SK-N-SH treated with all-trans-retinoic acid at 6 μM for 48 hours (cell line): ENCODE data around the gene FNIP2.
"Not testable (repeated sequence)": the region's sequence is repeated elsewhere in the genome, so short reads cannot be mapped to it uniquely, and the experiment has no call there.

Experiments
- ATAC-seq: fragments of 200-7000 bp; cut with Tn5 transposase; 3 replicates; pipeline ENCODE4 v1.9.1; 2020; ENCODE audit warnings: mild to moderate bottlenecking, moderate library complexity
- BACH2 ChIP-seq: fragments of 250-450 bp; sonication (Bioruptor Pico); IDR thresholded peaks from 2 replicates; pipeline ENCODE4 v1.9.0; 2021; ENCODE audit warnings: mild to moderate bottlenecking, borderline replicate concordance
- CSDC2 ChIP-seq: fragments of 250-450 bp; sonication (Bioruptor Pico); IDR thresholded peaks from 2 replicates; pipeline ENCODE4 v1.5.0; 2020; ENCODE audit warnings: mild to moderate bottlenecking, moderate library complexity
- ESRRG ChIP-seq: fragments of 250-450 bp; sonication (Bioruptor Pico); IDR thresholded peaks from 2 replicates; pipeline ENCODE4 v1.6.1; 2021; ENCODE audit warnings: mild to moderate bottlenecking
- GLIS3 ChIP-seq: fragments of 250-450 bp; sonication (Bioruptor Pico); IDR thresholded peaks from 2 replicates; pipeline ENCODE4 v1.5.0; 2020; ENCODE audit warnings: mild to moderate bottlenecking, moderate library complexity
- ISL1 ChIP-seq: fragments of 250-450 bp; sonication (Bioruptor Pico); IDR thresholded peaks from 2 replicates; pipeline ENCODE4 v2.1.2; 2022; ENCODE audit warnings: mild to moderate bottlenecking, moderate library complexity
- PPARA ChIP-seq: fragments of 250-450 bp; sonication (Bioruptor Pico); IDR thresholded peaks from 2 replicates; pipeline ENCODE4 v1.5.0; 2020; ENCODE audit warnings: mild to moderate bottlenecking, borderline replicate concordance
- RARB ChIP-seq: fragments of 250-450 bp; sonication (Bioruptor Pico); IDR thresholded peaks from 2 replicates; pipeline ENCODE4 v1.8.0; 2021; ENCODE audit warnings: mild to moderate bottlenecking, moderate library complexity
- SNAI2 ChIP-seq: fragments of 250-450 bp; sonication (Bioruptor Pico); IDR thresholded peaks from 2 replicates; pipeline ENCODE4 v1.5.0; 2020; ENCODE audit warnings: mild to moderate bottlenecking, moderate library complexity
- TOX ChIP-seq: fragments of 250-450 bp; sonication (Bioruptor Pico); IDR thresholded peaks from 2 replicates; pipeline ENCODE4 v1.8.0; 2021; ENCODE audit warnings: mild to moderate bottlenecking, moderate library complexity, borderline replicate concordance
- ZC3H10 ChIP-seq: fragments of 250-450 bp; sonication (Bioruptor Pico); IDR thresholded peaks from 2 replicates; pipeline ENCODE4 v1.5.1; 2021; ENCODE audit warnings: mild to moderate bottlenecking, moderate library complexity
- ZFP3 ChIP-seq: fragments of 250-450 bp; sonication (Bioruptor Pico); IDR thresholded peaks from 2 replicates; pipeline ENCODE4 v1.5.0; 2020; ENCODE audit warnings: mild to moderate bottlenecking, moderate library complexity
- ZFP30 ChIP-seq: fragments of 450-650 bp; formaldehyde crosslinking; IDR thresholded peaks from 2 replicates; pipeline ENCODE4 v1.5.0; 2022; ENCODE audit warnings: mild to moderate bottlenecking, moderate library complexity
- ZNF565 ChIP-seq: fragments of 450-650 bp; formaldehyde crosslinking; conservative IDR thresholded peaks from 2 replicates; pipeline ENCODE4 v1.5.0; 2020; ENCODE audit warnings: low read depth, mild to moderate bottlenecking, moderate library complexity
- ZNF70 ChIP-seq: fragments of 450-650 bp; formaldehyde crosslinking; IDR thresholded peaks from 2 replicates; pipeline ENCODE4 v1.5.0; 2020; ENCODE audit warnings: mild to moderate bottlenecking, moderate library complexity
- TF ChIP-seq, protein P1 (sequence below): fragments of 250-450 bp; sonication (Bioruptor Pico); IDR thresholded peaks from 2 replicates; pipeline ENCODE4 v1.5.0; 2020; ENCODE audit warnings: mild to moderate bottlenecking, moderate library complexity
- TF ChIP-seq, protein P2 (sequence below): fragments of 250-450 bp; sonication (Bioruptor Pico); IDR thresholded peaks from 2 replicates; pipeline ENCODE4 v1.5.1; 2021; ENCODE audit warnings: mild to moderate bottlenecking, moderate library complexity
- TF ChIP-seq, protein P3 (sequence below): fragments of 250-450 bp; sonication (Bioruptor Pico); IDR thresholded peaks from 2 replicates; pipeline ENCODE4 v1.5.1; 2020; ENCODE audit warnings: low read depth, mild to moderate bottlenecking, moderate library complexity
- TF ChIP-seq, protein P4 (sequence below): fragments of 250-450 bp; sonication (Bioruptor Pico); IDR thresholded peaks from 2 replicates; pipeline ENCODE4 v1.8.0; 2021; ENCODE audit warnings: low read depth, mild to moderate bottlenecking, moderate library complexity, borderline replicate concordance

The FNIP2 gene

DNA sequence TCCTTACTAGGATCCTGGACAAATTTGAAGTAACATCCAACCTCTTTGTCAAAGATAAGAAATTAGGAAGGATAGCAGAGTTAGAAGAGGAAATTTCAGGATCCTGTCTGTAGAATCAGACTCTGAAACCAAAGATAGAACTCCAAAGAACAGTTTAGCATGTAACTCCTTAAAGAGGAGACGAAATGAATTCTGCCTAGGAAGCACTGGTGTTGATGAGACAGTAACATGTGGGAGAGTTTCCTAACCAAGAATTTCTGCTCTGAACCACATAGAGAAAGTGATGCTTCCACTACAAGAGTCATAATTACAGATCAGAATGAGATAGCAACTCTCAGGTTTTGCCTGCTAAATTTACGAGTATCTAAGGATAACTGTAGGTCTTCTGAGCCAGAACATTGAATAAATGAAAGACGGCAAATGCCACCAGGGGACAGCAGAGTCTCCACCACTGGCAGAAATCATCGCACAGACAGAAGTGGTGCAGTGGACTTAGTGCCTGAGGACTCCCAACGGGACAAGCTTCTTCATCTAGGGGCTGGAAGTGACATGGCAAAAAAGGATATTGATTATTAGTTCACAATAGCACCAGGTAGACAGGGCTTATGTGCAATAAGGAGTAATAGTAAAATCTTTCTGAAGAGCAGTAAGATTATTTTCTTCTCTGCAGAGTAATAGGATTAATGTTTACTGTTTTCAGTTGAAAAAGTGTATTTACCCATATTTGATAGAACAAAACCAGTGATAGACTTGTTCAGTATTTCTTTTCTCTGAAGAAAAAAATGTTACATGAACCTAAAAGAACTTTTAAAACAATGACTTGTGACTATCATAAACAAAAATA, 38.9 kb upstream of the FNIP2 start:
- peak; percentile 100 for ATAC-seq
- no peak for TF ChIP-seq ZNF70 (CRISPR knock-in tag)
- no peak for TF ChIP-seq ZFP30 (CRISPR knock-in tag)
- TF ChIP-seq PPARA (CRISPR knock-in tag) = no peak
- no peak for TF ChIP-seq ESRRG (CRISPR knock-in tag)

DNA sequence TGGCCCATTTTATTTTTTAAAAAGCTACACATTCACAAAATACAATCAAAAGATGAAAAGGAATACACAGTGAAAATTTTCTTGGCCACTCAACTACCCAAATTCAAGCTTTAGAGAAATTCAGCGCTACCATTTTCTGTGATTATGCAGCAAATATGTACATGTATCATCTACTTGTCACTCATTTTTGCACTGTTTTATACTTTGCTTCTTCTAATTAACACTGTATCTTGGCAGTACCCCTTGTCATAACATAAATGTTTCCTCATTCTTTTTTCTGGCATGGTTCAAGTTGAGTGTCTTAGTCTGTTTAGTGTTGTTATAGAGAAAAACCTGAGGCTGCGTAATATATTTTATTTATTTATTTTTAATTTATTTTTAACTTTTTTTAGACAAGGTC, 30.0 kb upstream of the FNIP2 start:
- no peak for ATAC-seq

GRCh38 chr4:158739600-158739999, 29.2 kb upstream of the FNIP2 start:
- TF ChIP-seq, protein P1, sequence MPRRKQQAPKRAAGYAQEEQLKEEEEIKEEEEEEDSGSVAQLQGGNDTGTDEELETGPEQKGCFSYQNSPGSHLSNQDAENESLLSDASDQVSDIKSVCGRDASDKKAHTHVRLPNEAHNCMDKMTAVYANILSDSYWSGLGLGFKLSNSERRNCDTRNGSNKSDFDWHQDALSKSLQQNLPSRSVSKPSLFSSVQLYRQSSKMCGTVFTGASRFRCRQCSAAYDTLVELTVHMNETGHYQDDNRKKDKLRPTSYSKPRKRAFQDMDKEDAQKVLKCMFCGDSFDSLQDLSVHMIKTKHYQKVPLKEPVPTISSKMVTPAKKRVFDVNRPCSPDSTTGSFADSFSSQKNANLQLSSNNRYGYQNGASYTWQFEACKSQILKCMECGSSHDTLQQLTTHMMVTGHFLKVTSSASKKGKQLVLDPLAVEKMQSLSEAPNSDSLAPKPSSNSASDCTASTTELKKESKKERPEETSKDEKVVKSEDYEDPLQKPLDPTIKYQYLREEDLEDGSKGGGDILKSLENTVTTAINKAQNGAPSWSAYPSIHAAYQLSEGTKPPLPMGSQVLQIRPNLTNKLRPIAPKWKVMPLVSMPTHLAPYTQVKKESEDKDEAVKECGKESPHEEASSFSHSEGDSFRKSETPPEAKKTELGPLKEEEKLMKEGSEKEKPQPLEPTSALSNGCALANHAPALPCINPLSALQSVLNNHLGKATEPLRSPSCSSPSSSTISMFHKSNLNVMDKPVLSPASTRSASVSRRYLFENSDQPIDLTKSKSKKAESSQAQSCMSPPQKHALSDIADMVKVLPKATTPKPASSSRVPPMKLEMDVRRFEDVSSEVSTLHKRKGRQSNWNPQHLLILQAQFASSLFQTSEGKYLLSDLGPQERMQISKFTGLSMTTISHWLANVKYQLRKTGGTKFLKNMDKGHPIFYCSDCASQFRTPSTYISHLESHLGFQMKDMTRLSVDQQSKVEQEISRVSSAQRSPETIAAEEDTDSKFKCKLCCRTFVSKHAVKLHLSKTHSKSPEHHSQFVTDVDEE (CRISPR knock-in tag) = no peak

More for the DNA sequence above, 30.0 kb upstream of the FNIP2 start:
- TF ChIP-seq CSDC2 (CRISPR knock-in tag) = no peak
- TF ChIP-seq, protein P2, sequence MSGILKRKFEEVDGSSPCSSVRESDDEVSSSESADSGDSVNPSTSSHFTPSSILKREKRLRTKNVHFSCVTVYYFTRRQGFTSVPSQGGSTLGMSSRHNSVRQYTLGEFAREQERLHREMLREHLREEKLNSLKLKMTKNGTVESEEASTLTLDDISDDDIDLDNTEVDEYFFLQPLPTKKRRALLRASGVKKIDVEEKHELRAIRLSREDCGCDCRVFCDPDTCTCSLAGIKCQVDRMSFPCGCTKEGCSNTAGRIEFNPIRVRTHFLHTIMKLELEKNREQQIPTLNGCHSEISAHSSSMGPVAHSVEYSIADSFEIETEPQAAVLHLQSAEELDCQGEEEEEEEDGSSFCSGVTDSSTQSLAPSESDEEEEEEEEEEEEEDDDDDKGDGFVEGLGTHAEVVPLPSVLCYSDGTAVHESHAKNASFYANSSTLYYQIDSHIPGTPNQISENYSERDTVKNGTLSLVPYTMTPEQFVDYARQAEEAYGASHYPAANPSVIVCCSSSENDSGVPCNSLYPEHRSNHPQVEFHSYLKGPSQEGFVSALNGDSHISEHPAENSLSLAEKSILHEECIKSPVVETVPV = no peak

DNA sequence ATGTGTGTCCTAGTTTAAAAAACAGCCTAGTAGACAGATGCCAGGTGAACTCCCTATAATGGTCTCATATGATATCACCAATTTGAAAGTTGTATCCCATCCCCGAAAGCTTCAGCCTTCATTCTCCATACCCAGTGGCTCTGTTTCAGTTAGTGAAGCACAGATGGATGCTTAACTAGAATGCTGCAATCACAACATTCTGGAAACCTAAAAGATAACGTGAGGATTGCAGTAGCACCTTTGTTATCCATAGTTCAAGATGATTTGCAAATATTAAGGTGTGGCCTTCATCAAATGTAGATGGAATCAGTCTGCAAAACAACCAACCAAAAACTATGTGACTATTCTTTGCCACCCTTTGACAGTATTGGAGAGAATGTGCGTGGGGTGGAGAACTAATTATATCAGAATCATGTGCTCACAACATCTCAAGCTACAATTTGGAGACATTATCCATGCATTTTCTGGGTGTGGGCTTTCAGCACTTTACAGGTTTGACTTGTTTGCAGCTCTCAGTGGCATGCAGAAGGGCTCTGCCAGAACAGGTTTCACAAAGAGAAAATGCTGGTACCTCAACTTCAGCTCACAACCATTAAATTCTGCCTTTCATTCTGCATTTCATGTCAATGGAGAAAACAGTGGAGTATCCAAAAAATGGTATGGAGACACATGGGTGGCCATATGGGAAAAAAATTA, 27.4 kb upstream of the FNIP2 start:
- ATAC-seq = no peak
- TF ChIP-seq TOX (CRISPR knock-in tag) = no peak
- no peak for TF ChIP-seq ZNF565 (CRISPR knock-in tag)

More at GRCh38 chr4:158739600-158739999, 29.2 kb upstream of the FNIP2 start:
- ATAC-seq = no peak

- not testable (repeated sequence) for ATAC-seq
Observed at GRCh38 chr4:158746537-158746936, 22.3 kb upstream of the FNIP2 start.

- TF ChIP-seq ZFP3 (CRISPR knock-in tag) (no peak), PPARA (CRISPR knock-in tag) (no peak), CSDC2 (CRISPR knock-in tag) (no peak), TOX (CRISPR knock-in tag) (no peak), ESRRG (CRISPR knock-in tag) (no peak), RARB (CRISPR knock-in tag) (no peak), ISL1 (CRISPR knock-in tag) (no peak), BACH2 (CRISPR knock-in tag) (no peak), ZC3H10 (CRISPR knock-in tag) (no peak), GLIS3 (CRISPR knock-in tag) (no peak), SNAI2 (no peak)
- TF ChIP-seq, protein P2 = no peak
- TF ChIP-seq, protein P3, sequence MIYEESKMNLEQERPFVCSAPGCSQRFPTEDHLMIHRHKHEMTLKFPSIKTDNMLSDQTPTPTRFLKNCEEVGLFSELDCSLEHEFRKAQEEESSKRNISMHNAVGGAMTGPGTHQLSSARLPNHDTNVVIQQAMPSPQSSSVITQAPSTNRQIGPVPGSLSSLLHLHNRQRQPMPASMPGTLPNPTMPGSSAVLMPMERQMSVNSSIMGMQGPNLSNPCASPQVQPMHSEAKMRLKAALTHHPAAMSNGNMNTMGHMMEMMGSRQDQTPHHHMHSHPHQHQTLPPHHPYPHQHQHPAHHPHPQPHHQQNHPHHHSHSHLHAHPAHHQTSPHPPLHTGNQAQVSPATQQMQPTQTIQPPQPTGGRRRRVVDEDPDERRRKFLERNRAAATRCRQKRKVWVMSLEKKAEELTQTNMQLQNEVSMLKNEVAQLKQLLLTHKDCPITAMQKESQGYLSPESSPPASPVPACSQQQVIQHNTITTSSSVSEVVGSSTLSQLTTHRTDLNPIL (CRISPR knock-in tag) = no peak
- TF ChIP-seq, protein P1 (CRISPR knock-in tag) = no peak
- TF ChIP-seq, protein P4, sequence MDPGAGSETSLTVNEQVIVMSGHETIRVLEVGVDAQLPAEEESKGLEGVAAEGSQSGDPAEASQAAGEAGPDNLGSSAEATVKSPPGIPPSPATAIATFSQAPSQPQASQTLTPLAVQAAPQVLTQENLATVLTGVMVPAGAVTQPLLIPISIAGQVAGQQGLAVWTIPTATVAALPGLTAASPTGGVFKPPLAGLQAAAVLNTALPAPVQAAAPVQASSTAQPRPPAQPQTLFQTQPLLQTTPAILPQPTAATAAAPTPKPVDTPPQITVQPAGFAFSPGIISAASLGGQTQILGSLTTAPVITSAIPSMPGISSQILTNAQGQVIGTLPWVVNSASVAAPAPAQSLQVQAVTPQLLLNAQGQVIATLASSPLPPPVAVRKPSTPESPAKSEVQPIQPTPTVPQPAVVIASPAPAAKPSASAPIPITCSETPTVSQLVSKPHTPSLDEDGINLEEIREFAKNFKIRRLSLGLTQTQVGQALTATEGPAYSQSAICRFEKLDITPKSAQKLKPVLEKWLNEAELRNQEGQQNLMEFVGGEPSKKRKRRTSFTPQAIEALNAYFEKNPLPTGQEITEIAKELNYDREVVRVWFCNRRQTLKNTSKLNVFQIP (CRISPR knock-in tag) = no peak
- no peak for ATAC-seq
Observed at GRCh38 chr4:158750379-158750778, 18.4 kb upstream of the FNIP2 start.
